ENCODE measurements around the gene AKT1.

The AKT1 gene

GRCh38 chr14:104739546-104740516 is 55.7 kb downstream of the AKT1 start:
- Histone ChIP-seq H3K27ac (no peak overlapping the region), H3K9ac (no peak overlapping the region), H3K4me3 (ENCODE audit: low read depth, low read length) (no peak overlapping the region), H3K79me2 (no peaks in the 10 kb centered on the region), H3K9me3 (ENCODE audit: control insufficient read depth, low read length) (no peaks in the 10 kb centered on the region), H3K4me2 (ENCODE audit: low read length) (no peak overlapping the region), H3K27me3 (ENCODE audit: control insufficient read depth, insufficient read depth, low read length) (no peaks in the 10 kb centered on the region), H3K36me3 (ENCODE audit: control insufficient read depth, insufficient read depth, low read length) (no peaks in the 10 kb centered on the region), H3K4me1 (peaks cover 9% of the 10 kb centered on the region), H2AFZ (no peak overlapping the region)
- TF ChIP-seq CTCF (IDR thresholded peaks at IDR 0.05): no peak

GRCh38 chr14:104739026-104739425 is 56.5 kb downstream of the AKT1 start:
- Histone ChIP-seq H3K27ac (no peak overlapping the region), H3K9me3 (ENCODE audit: control insufficient read depth, low read length) (no peaks in the 10 kb centered on the region), H3K9ac (no peak overlapping the region), H3K4me3 (ENCODE audit: low read depth, low read length) (no peak overlapping the region), H2AFZ (no peak overlapping the region), H3K27me3 (ENCODE audit: control insufficient read depth, insufficient read depth, low read length) (no peaks in the 10 kb centered on the region), H3K36me3 (ENCODE audit: control insufficient read depth, insufficient read depth, low read length) (no peaks in the 10 kb centered on the region), H3K4me1 (peaks cover 9% of the 10 kb centered on the region), H3K4me2 (ENCODE audit: low read length) (no peak overlapping the region), H3K79me2 (no peaks in the 10 kb centered on the region)
- no peak for TF ChIP-seq CTCF (IDR thresholded peaks at IDR 0.05)

GRCh38 chr14:104738375-104739019 is 57.1 kb downstream of the AKT1 start:
- Histone ChIP-seq H3K36me3 (ENCODE audit: control insufficient read depth, insufficient read depth, low read length) (no peaks in the 10 kb centered on the region), H3K9me3 (ENCODE audit: control insufficient read depth, low read length) (no peaks in the 10 kb centered on the region), H3K4me1 (peaks cover 9% of the 10 kb centered on the region), H3K4me3 (ENCODE audit: low read depth, low read length) (no peak overlapping the region), H3K4me2 (ENCODE audit: low read length) (no peak overlapping the region), H2AFZ (no peak overlapping the region), H3K9ac (no peak overlapping the region), H3K27me3 (ENCODE audit: control insufficient read depth, insufficient read depth, low read length) (no peaks in the 10 kb centered on the region), H3K27ac (no peak overlapping the region), H3K79me2 (no peaks in the 10 kb centered on the region)
- no peak for TF ChIP-seq CTCF (IDR thresholded peaks at IDR 0.05)

- TF ChIP-seq CTCF (IDR thresholded peaks at IDR 0.05): no peak
- H3K4me2 ChIP-seq (ENCODE audit: low read length): no peak overlapping the region
- no peaks in the 10 kb centered on the region for H3K27me3 ChIP-seq (ENCODE audit: control insufficient read depth, insufficient read depth, low read length)
- peak overlapping the region; percentile 74 for H3K27ac ChIP-seq
- peak overlapping the region; percentile 91 for H2AFZ ChIP-seq
- H3K9me3 ChIP-seq (ENCODE audit: control insufficient read depth, low read length): no peaks in the 10 kb centered on the region
- H3K9ac ChIP-seq: no peak overlapping the region
- no peak overlapping the region for H3K4me3 ChIP-seq (ENCODE audit: low read depth, low read length)
- H3K4me1 ChIP-seq: peaks cover 9% of the 10 kb centered on the region
- no peaks in the 10 kb centered on the region for H3K79me2 ChIP-seq
- no peaks in the 10 kb centered on the region for H3K36me3 ChIP-seq (ENCODE audit: control insufficient read depth, insufficient read depth, low read length)
Observed at GRCh38 chr14:104735830-104736642, 59.5 kb downstream of the AKT1 start.
